HepG2 (cell line): ENCODE data around the gene OARD1. TPM values are rescaled to one million over a fixed set of nuclear protein-coding genes. Genes with fewer than 3 reads are reported as not detected.

ENCODE experiments used
- ATAC-seq: fragments of 200-7000 bp; cut with Tn5 transposase; 3 replicates; pipeline ENCODE4 v1.9.1; 2020; ENCODE audit warnings: mild to moderate bottlenecking, moderate library complexity
- BruUV-seq: library from RNA; stranded (reverse); fragments of 400-500 nt; replicated peaks from 2 replicates; lab custom pipeline; 2021; lab: Mats Ljungman, UMichigan
- CTCF ChIA-PET: fragments of 300-600 bp; formaldehyde crosslinking; extraction: SDS; loops from one replicate; lab custom pipeline; 2021; ENCODE audit warnings: low total read pairs, inconsistent platforms, low intra/inter-chr PET ratio; lab: Yijun Ruan, JAX
- POLR2A ChIA-PET: fragments of 350-600 bp; sonication (Branson Sonifier 250); formaldehyde crosslinking; loops from one replicate; lab custom pipeline; 2020; ENCODE audit warnings: antibody characterized with exemption, inconsistent platforms; lab: Yijun Ruan, JAX
- DNase-seq: peaks from one replicate; pipeline ENCODE4 v3.0.0-alpha.2; 2015; ENCODE audit warnings: low spot score
- FAIRE-seq: peaks from 3 replicates; lab custom pipeline; 2011; peaks lifted over from hg19 to GRCh38; lab: Jason Lieb, UNC
- H2AFZ ChIP-seq: one replicate; pipeline ENCODE4 v1.6.1; 2011; ENCODE audit warnings: low read length, inconsistent platforms
- H3K27ac ChIP-seq: fragments of 300-600 bp; 3 replicates; pipeline ENCODE4 v1.8.0; 2011; ENCODE audit warnings: mixed run types, mild to moderate bottlenecking, mixed read lengths, low read length, inconsistent platforms; ENCODE audit not compliant: insufficient read depth; ENCODE audit errors: extremely low read length
- H3K27me3 ChIP-seq, 2 experiments: fragments of 200-600 bp in 1 of 2; 2 replicates in 1 of 2; 3 replicates in 1 of 2; pipeline versions ENCODE4 v1.6.0 to v1.8.0; 2011; ENCODE audit warnings: low read length in 2 of 2, mild to moderate bottlenecking in 2 of 2, moderate library complexity in 2 of 2, inconsistent platforms in 1 of 2; ENCODE audit not compliant: insufficient read depth in 2 of 2, control insufficient read depth in 1 of 2
- H3K36me3 ChIP-seq, 2 experiments: fragments of 200-600 bp in 1 of 2; replicated peaks in 1 of 2; 2 replicates in 1 of 2; 3 replicates in 1 of 2; pipeline versions ENCODE4 v1.5.1 to v1.8.0; 2011; ENCODE audit warnings: low read length in 2 of 2, inconsistent platforms in 1 of 2; ENCODE audit not compliant: insufficient read depth in 2 of 2, control insufficient read depth in 1 of 2
- H3K4me1 ChIP-seq: 2 replicates; pipeline ENCODE4 v1.5.1; 2012; ENCODE audit warnings: low read length, inconsistent platforms; ENCODE audit not compliant: insufficient read depth
- H3K4me2 ChIP-seq: 2 replicates; pipeline ENCODE4 v1.6.0; 2011; ENCODE audit warnings: low read depth, low read length, inconsistent platforms
- H3K4me3 ChIP-seq, 3 experiments: fragments of 200-600 bp in 1 of 3; sonication (generic), shearing (Covaris generic) in 1 of 3; replicated peaks in 1 of 3; 2 replicates each; pipeline ENCODE4 v1.5.1; 2011 to 2016; ENCODE audit warnings: low read length in 3 of 3, inconsistent platforms in 2 of 3, low read depth in 2 of 3, mild to moderate bottlenecking in 2 of 3, control low read depth in 1 of 3, mixed read lengths in 1 of 3; ENCODE audit not compliant: insufficient read depth in 1 of 3
- H3K79me2 ChIP-seq: one replicate; pipeline ENCODE4 v1.6.1; 2011; ENCODE audit warnings: low read length, inconsistent platforms; ENCODE audit not compliant: insufficient read depth
- H3K9ac ChIP-seq: 2 replicates; pipeline ENCODE4 v1.6.0; 2011; ENCODE audit warnings: mild to moderate bottlenecking, low read depth, low read length, inconsistent platforms; ENCODE audit not compliant: insufficient read depth
- H3K9me3 ChIP-seq: 2 replicates; pipeline ENCODE4 v1.5.1; 2012; ENCODE audit warnings: mild to moderate bottlenecking, low read length
- H4K20me1 ChIP-seq: 2 replicates; pipeline ENCODE4 v1.6.0; 2011; ENCODE audit warnings: inconsistent platforms, mild to moderate bottlenecking, low read length, moderate library complexity; ENCODE audit not compliant: insufficient read depth
- FUBP1 ChIP-seq: sonication (generic); formaldehyde crosslinking; IDR thresholded peaks from 2 replicates; pipeline ENCODE4 v1.5.1; 2020; ENCODE audit warnings: missing genetic modification reagents, mild to moderate bottlenecking, borderline replicate concordance
- GTF3A ChIP-seq: sonication (generic); formaldehyde crosslinking; conservative IDR thresholded peaks from 2 replicates; pipeline ENCODE4 v1.4.0; 2020; ENCODE audit warnings: mild to moderate bottlenecking, missing genetic modification reagents
- HNRNPK ChIP-seq: fragments of 200-400 bp; formaldehyde crosslinking; IDR thresholded peaks from 2 replicates; pipeline ENCODE4 v1.6.1; 2018; ENCODE audit warnings: low read length, low read depth, moderate library complexity, mild to moderate bottlenecking; ENCODE audit not compliant: poor library complexity, severe bottlenecking
- ISX ChIP-seq: sonication (generic); formaldehyde crosslinking; conservative IDR thresholded peaks from 2 replicates; pipeline ENCODE4 v1.5.0; 2020; ENCODE audit warnings: missing genetic modification reagents
- ONECUT2 ChIP-seq: sonication (generic); formaldehyde crosslinking; IDR thresholded peaks from 2 replicates; pipeline ENCODE4 v1.4.0; 2020; ENCODE audit warnings: missing genetic modification reagents
- RAD21 ChIP-seq: fragments of 450-650 bp; formaldehyde crosslinking; IDR thresholded peaks from 2 replicates; pipeline ENCODE4 v1.5.0; 2020; ENCODE audit warnings: mild to moderate bottlenecking
- TIGD3 ChIP-seq: sonication (generic); formaldehyde crosslinking; IDR thresholded peaks from 2 replicates; pipeline ENCODE4 v1.5.1; 2020; ENCODE audit warnings: mild to moderate bottlenecking, missing genetic modification reagents, borderline replicate concordance
- TOPORS ChIP-seq: sonication (generic); formaldehyde crosslinking; IDR thresholded peaks from 2 replicates; pipeline ENCODE4 v1.8.0; 2023; ENCODE audit warnings: mild to moderate bottlenecking, missing genetic modification reagents
- ZBTB43 ChIP-seq: sonication (generic); formaldehyde crosslinking; conservative IDR thresholded peaks from 2 replicates; pipeline ENCODE4 v1.4.0; 2020; ENCODE audit warnings: missing genetic modification reagents
- ZBTB46 ChIP-seq: sonication (generic); formaldehyde crosslinking; IDR thresholded peaks from 2 replicates; pipeline ENCODE4 v1.4.0; 2020; ENCODE audit warnings: mild to moderate bottlenecking, missing genetic modification reagents, borderline replicate concordance
- ZFX ChIP-seq: sonication (generic); formaldehyde crosslinking; IDR thresholded peaks from 2 replicates; pipeline ENCODE4 v1.4.0; 2020; ENCODE audit warnings: mild to moderate bottlenecking, low read depth, missing genetic modification reagents, moderate library complexity
- ZNF280B ChIP-seq: sonication (generic); formaldehyde crosslinking; IDR thresholded peaks from 2 replicates; pipeline ENCODE4 v1.5.0; 2020; ENCODE audit warnings: missing genetic modification reagents, mild to moderate bottlenecking, borderline replicate concordance
- ZNF34 ChIP-seq: sonication (generic); formaldehyde crosslinking; IDR thresholded peaks from 2 replicates; pipeline ENCODE4 v1.4.0; 2020; ENCODE audit warnings: mild to moderate bottlenecking, missing genetic modification reagents, borderline replicate concordance
- ZNF615 ChIP-seq: sonication (generic); formaldehyde crosslinking; IDR thresholded peaks from 2 replicates; pipeline ENCODE4 v1.5.0; 2020; ENCODE audit warnings: mild to moderate bottlenecking, missing genetic modification reagents, borderline replicate concordance
- WGBS: methylation state at CpG from one replicate; pipeline ENCODE4 v1.1.6; 2017; ENCODE audit warnings: low lambda C conversion rate; 5-methylcytosine and 5-hydroxymethylcytosine counted together
- in situ Hi-C: cut with HindIII; loops from 2 replicates; pipeline ENCODE4 v1.10.0; 2017; ENCODE audit warnings: low pct_unique_long_range_greater_than_20kb; ENCODE audit not compliant: extremely low pct_ligation_motif_present
- intact Hi-C: fragments of 100-400 bp; cut with micrococcal nuclease; formaldehyde crosslinking; loops from one replicate; pipeline ENCODE4 v1.10.0; 2022; ENCODE audit not compliant: unreplicated experiment
- polyA plus RNA-seq, 8 experiments: library from polyadenylated mRNA; depleted of rRNA in 3 of 8; stranded (reverse) in 7 of 8; unstranded in 1 of 8; fragments of >200 nt; fragmentation: Illumina TruSeq in 4 of 8; extraction: Trizol in 4 of 8; gene quantifications; 2 replicates each; pipeline versions ENCODE4 v1.2.1 to v1.2.3, GENCODE V29; 2011 to 2016; ENCODE audit warnings: low read depth in 4 of 8, missing spikeins in 1 of 8, mixed read lengths in 1 of 8; ENCODE audit not compliant: insufficient read depth in 1 of 8
- total RNA-seq, 5 experiments: library from RNA; depleted of rRNA; stranded (reverse); fragments of >200 nt; fragmentation: Illumina TruSeq; extraction: Trizol; gene quantifications; 2 replicates each; pipeline ENCODE4 v1.2.3, GENCODE V29; 2016; ENCODE audit warnings: low read depth in 1 of 5

OARD1 gene
- total and polyA plus RNA-seq, 2 of the 13 experiments (the other 11 are each of a cell fraction or from before 2014, with no cell fraction given), result 18.4 to 49.0 TPM

GRCh38 chr6:41027241-41027640, 44.9 kb downstream of the OARD1 start (continued):
- TF ChIP-seq GTF3A (no peak), TOPORS (CRISPR knock-in tag) (no peak), ZBTB43 (CRISPR knock-in tag) (no peak), HNRNPK (no peak)

GRCh38 chr6:41025966-41026530, 46.1 kb downstream of the OARD1 start:
- FAIRE-seq (no peak), DNase-seq (no peak), ATAC-seq (no peak)
- H2AFZ ChIP-seq, result no peak overlapping the region
- in situ Hi-C loops (loop anchor here (25.0 kb wide), 1 partner anchor 689 kb away; no protein-coding TSS in a partner anchor), intact Hi-C loops (loop anchor here (5.0 kb wide), 1 partner anchor 179 kb away; no protein-coding TSS in a partner anchor)
- ChIA-PET CTCF (interaction anchor here (1.2 to 2.9 kb wide), 3 partner anchors 20 to 41 kb away, joined by 3 to 56 read pairs (median 5); no protein-coding TSS in a partner anchor), POLR2A (no interaction called here)
- H3K27ac ChIP-seq, result no peak overlapping the region
- no peaks in the 10 kb centered on the region for H3K9me3 ChIP-seq
- no peak overlapping the region for H3K4me2 ChIP-seq
- BruUV-seq, result no TSS peak
- H3K79me2 ChIP-seq, result no peaks in the 10 kb centered on the region
- H4K20me1 ChIP-seq, result no peaks in the 10 kb centered on the region
- no peak overlapping the region for H3K9ac ChIP-seq
- no peaks in the 10 kb centered on the region for H3K36me3 ChIP-seq
- H3K4me1 ChIP-seq, result peaks cover 27% of the 10 kb centered on the region
- H3K27me3 ChIP-seq, result no peaks in the 10 kb centered on the region
- no peak overlapping the region for H3K4me3 ChIP-seq
- WGBS, result 92% methylated on average over 3 of the region's 3 CpGs
- TF ChIP-seq FUBP1 (CRISPR knock-in tag), result no peak
- TF ChIP-seq TIGD3 (CRISPR knock-in tag), result no peak
- no peak for TF ChIP-seq ZFX (CRISPR knock-in tag)
- no peak for TF ChIP-seq ZNF280B (CRISPR knock-in tag)
- TF ChIP-seq RAD21 (CRISPR knock-in tag), result no peak
- no peak for TF ChIP-seq ZBTB46 (CRISPR knock-in tag)
- TF ChIP-seq ISX (CRISPR knock-in tag), result no peak
- TF ChIP-seq ZNF34 (CRISPR knock-in tag), result no peak
- TF ChIP-seq ONECUT2 (CRISPR knock-in tag), result no peak
- no peak for TF ChIP-seq ZNF615 (CRISPR knock-in tag)
